Spleen (tissue), 11 donors: Measurements from ENCODE around the gene PRSS22. TPM values are rescaled to one million over a fixed set of nuclear protein-coding genes. Genes with fewer than 3 reads are reported as not detected.

Experiments used
- DNase-seq: peaks from one replicate; pipeline ENCODE4 v3.0.0-alpha.2; 2020
- H3K27ac ChIP-seq, 8 donors: fragments of 200-600 bp; sonication (generic) in 7 of 8; 1 replicate in 4 of 8; 2 replicates in 4 of 8; pipeline versions ENCODE4 v1.5.0 to v1.8.0; 2016 to 2021; ENCODE audit warnings: inconsistent platforms in 4 of 8, mild to moderate bottlenecking in 4 of 8, moderate library complexity in 1 of 8
- H3K27me3 ChIP-seq, 7 donors: fragments of 200-600 bp; sonication (generic) in 6 of 7; replicated peaks in 1 of 7; 1 replicate in 4 of 7; 2 replicates in 3 of 7; pipeline versions ENCODE4 v1.5.0 to v1.8.0; 2016 to 2021; ENCODE audit warnings: inconsistent platforms in 3 of 7, mild to moderate bottlenecking in 1 of 7
- H3K36me3 ChIP-seq, 6 donors: fragments of 200-600 bp; sonication (generic) in 5 of 6; 1 replicate in 4 of 6; 2 replicates in 2 of 6; pipeline versions ENCODE4 v1.5.0 to v1.8.0; 2016 to 2021; ENCODE audit warnings: inconsistent platforms in 2 of 6
- H3K4me1 ChIP-seq, 6 donors: fragments of 200-600 bp; sonication (generic) in 5 of 6; 1 replicate in 3 of 6; 2 replicates in 3 of 6; pipeline versions ENCODE4 v1.5.0 to v1.8.0; 2016 to 2021; ENCODE audit warnings: inconsistent platforms in 3 of 6
- H3K4me3 ChIP-seq, 8 donors: fragments of 200-600 bp; sonication (generic) in 7 of 8; 1 replicate in 4 of 8; 2 replicates in 4 of 8; pipeline versions ENCODE4 v1.5.0 to v1.8.0; 2016 to 2021; ENCODE audit warnings: inconsistent platforms in 4 of 8, mild to moderate bottlenecking in 4 of 8, moderate library complexity in 2 of 8
- H3K9me3 ChIP-seq, 8 donors: fragments of 200-600 bp; sonication (generic) in 7 of 8; 1 replicate in 4 of 8; 2 replicates in 4 of 8; pipeline versions ENCODE4 v1.5.0 to v1.8.0; 2016 to 2021; ENCODE audit warnings: inconsistent platforms in 4 of 8
- CTCF ChIP-seq, 11 experiments: fragments of 200-600 bp in 7 of 11; fragments of 450-650 bp in 4 of 11; sonication (generic) in 4 of 11; IDR thresholded peaks in 8 of 11; conservative IDR thresholded peaks in 3 of 11; 1 replicate in 7 of 11; 2 replicates in 4 of 11; pipeline versions ENCODE4 v1.4.0 to v1.8.0; 2016 to 2021; ENCODE audit warnings: antibody characterized with exemption in 11 of 11, inconsistent platforms in 4 of 11, mild to moderate bottlenecking in 1 of 11
- POLR2A ChIP-seq, 3 donors: fragments of 450-650 bp; IDR thresholded peaks; one replicate each; pipeline ENCODE4 v1.5.1; 2017; ENCODE audit warnings: antibody characterized with exemption in 3 of 3, mild to moderate bottlenecking in 1 of 3
- POLR2AphosphoS5 ChIP-seq, 3 donors: sonication (generic); formaldehyde crosslinking; IDR thresholded peaks; one replicate each; pipeline ENCODE4 v1.5.1; 2017; ENCODE audit warnings: antibody characterized with exemption in 3 of 3
- WGBS, 5 donors: extraction: QIAGEN DNeasy Blood & Tissue Kit in 3 of 5; methylation state at CpG; one replicate each; pipeline versions ENCODE4 v1.1.5 to v1.1.7; 2013 to 2018; 5-methylcytosine and 5-hydroxymethylcytosine counted together
- intact Hi-C: fragments of 100-400 bp; cut with DNase I; formaldehyde crosslinking; loops from one replicate; pipeline ENCODE4 v1.15.0; 2023; ENCODE audit warnings: low total_unique reads
- polyA plus RNA-seq, 3 donors: library from polyadenylated mRNA; stranded (reverse); fragments of 200-250 nt; gene quantifications; one replicate each; pipeline ENCODE4 v1.2.1, GENCODE V29; 2013
- total RNA-seq, 7 donors: library from RNA; depleted of rRNA in 3 of 7; stranded (reverse); fragments of >200 nt in 3 of 7; fragmentation: NEBNext Ultra II Directional in 4 of 7; extraction: Animal tissue kit (Norgen Biotek cat#: 25700) in 4 of 7; gene quantifications; one replicate each; pipeline versions ENCODE4 v1.1.0 to v1.2.1, GENCODE V29; 2016 to 2021
- donor health status: healthy with polysubstance abuse.
- donor health status: DM: no; HTN: no; CAD: no; lungs with moderate emphysema.
- donor health status: DM: no; HTN: no; CAD: no.
- donor health status: Bipolar disorder and iron deficiency.
- donor health status: healthy.
- donor health status: DM: no; HTN: no; CAD: no.
- donor health status: DM: yes; HTN: yes; CAD: no.

PRSS22 gene
- total and polyA plus RNA-seq, 10 donors: 0.19 to 0.60 (median 0.33) TPM; not detected in 7

GRCh38 chr16:2819939-2820835 is 37.8 kb downstream of the PRSS22 start:
- H3K4me1 ChIP-seq: peaks cover 0 to 9% (median 0%) of the 10 kb centered on the region in 6 donors
- WGBS, 5 donors: 73 to 81% (median 79%) methylated on average over 10 to 17 of the region's 17 CpGs
- no peak overlapping the region for H3K27ac ChIP-seq
- H3K9me3 ChIP-seq: no peaks in the 10 kb centered on the region
- H3K36me3 ChIP-seq: no peaks in the 10 kb centered on the region
- peaks cover 0 to 50% (median 3%) of the 10 kb centered on the region in 7 donors for H3K27me3 ChIP-seq
- no peak overlapping the region for H3K4me3 ChIP-seq
- intact Hi-C loops: no loop called here
- DNase-seq: peak; percentile 51
- no peak for TF ChIP-seq POLR2AphosphoS5 (IDR thresholded peaks at IDR 0.05)
- TF ChIP-seq POLR2A (IDR thresholded peaks at IDR 0.05): no peak
- TF ChIP-seq CTCF (IDR thresholded peaks at IDR 0.05 in 8 of 11, conservative IDR thresholded peaks at IDR 0.05 in 3 of 11): no peak

- H3K36me3 ChIP-seq: no peaks in the 10 kb centered on the region
- peaks cover 0 to 9% (median 0%) of the 10 kb centered on the region in 6 donors for H3K4me1 ChIP-seq
- peaks cover 0 to 58% (median 5%) of the 10 kb centered on the region in 7 donors for H3K27me3 ChIP-seq
- intact Hi-C loops: no loop called here
- H3K4me3 ChIP-seq: no peak overlapping the region
- peak; percentile 40 for DNase-seq
- no peaks in the 10 kb centered on the region for H3K9me3 ChIP-seq
- 82 to 90% (median 89%) methylated on average over 14 to 18 of the region's 18 CpGs for WGBS, 5 donors
- no peak overlapping the region for H3K27ac ChIP-seq
- no peak for TF ChIP-seq CTCF (IDR thresholded peaks at IDR 0.05 in 8 of 11, conservative IDR thresholded peaks at IDR 0.05 in 3 of 11)
- no peak for TF ChIP-seq POLR2A (IDR thresholded peaks at IDR 0.05)
- no peak for TF ChIP-seq POLR2AphosphoS5 (IDR thresholded peaks at IDR 0.05)
Measured at GRCh38 chr16:2819179-2819938, 38.6 kb downstream of the PRSS22 start.

- H3K4me3 ChIP-seq: no peak overlapping the region
- no peak overlapping the region for H3K27ac ChIP-seq
- WGBS, 5 donors: 81 to 91% (median 85%) methylated on average over 10 of the region's 10 CpGs
- TF ChIP-seq POLR2AphosphoS5 (IDR thresholded peaks at IDR 0.05) (no peak), CTCF (IDR thresholded peaks at IDR 0.05 in 8 of 11, conservative IDR thresholded peaks at IDR 0.05 in 3 of 11) (no peak), POLR2A (IDR thresholded peaks at IDR 0.05) (no peak)
- peak; percentile 53 for DNase-seq
- peaks cover 0 to 58% (median 5%) of the 10 kb centered on the region in 7 donors for H3K27me3 ChIP-seq
- H3K4me1 ChIP-seq: peaks cover 0 to 9% (median 0%) of the 10 kb centered on the region in 6 donors
- intact Hi-C loops: no loop called here
- no peaks in the 10 kb centered on the region for H3K36me3 ChIP-seq
- H3K9me3 ChIP-seq: no peaks in the 10 kb centered on the region
Measured at GRCh38 chr16:2818272-2818876, 39.6 kb downstream of the PRSS22 start.
